ENCODE results near the gene DMRTC2.

DNA sequence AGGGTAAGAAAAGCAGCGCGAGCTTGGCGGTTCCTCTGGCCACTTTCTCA lies at the start of gene DMRTC2:
- no peak for TF ChIP-seq REST (IDR thresholded peaks at IDR 0.05; ENCODE audit: insufficient read depth in 1 of 2, low read depth in 2 of 2, low read length in 1 of 2)
- no peak for TF ChIP-seq CTCF (IDR thresholded peaks at IDR 0.05)
- TF ChIP-seq POLR2AphosphoS5 (IDR thresholded peaks at IDR 0.05; ENCODE audit: low read depth, low read length), result no peak
- TF ChIP-seq TCF7L2 (IDR thresholded peaks at IDR 0.05; ENCODE audit: low read depth, low read length), result no peak
- no peak for TF ChIP-seq SIN3A (IDR thresholded peaks at IDR 0.05; ENCODE audit: borderline replicate concordance, insufficient read depth, low read depth, low read length)
